Measurements from ENCODE around the gene ZMIZ1.

GRCh38 chr10:79236433-79236765 lies 167.6 kb downstream of the ZMIZ1 start:
- no peak for TF ChIP-seq CTCF (IDR thresholded peaks at IDR 0.05)
- no peak for TF ChIP-seq ZFX (IDR thresholded peaks at IDR 0.05; ENCODE audit: borderline replicate concordance)
